WI38 (cell line): ENCODE measurements around the gene TMEM11.
A peak's percentile ranks its signal among the peaks of the same experiment; 100 is the strongest.

ENCODE experiments used
- H3K4me3 ChIP-seq: 2 replicates; pipeline ENCODE4 v1.5.1; 2011; ENCODE audit warnings: low read depth, mild to moderate bottlenecking, control low read depth, low read length
- TF ChIP-seq, protein P1 (sequence below): IDR thresholded peaks from 2 replicates; pipeline ENCODE4 v1.5.1; 2012; ENCODE audit warnings: low read depth, mild to moderate bottlenecking, control low read depth, low read length

TMEM11 gene

DNA sequence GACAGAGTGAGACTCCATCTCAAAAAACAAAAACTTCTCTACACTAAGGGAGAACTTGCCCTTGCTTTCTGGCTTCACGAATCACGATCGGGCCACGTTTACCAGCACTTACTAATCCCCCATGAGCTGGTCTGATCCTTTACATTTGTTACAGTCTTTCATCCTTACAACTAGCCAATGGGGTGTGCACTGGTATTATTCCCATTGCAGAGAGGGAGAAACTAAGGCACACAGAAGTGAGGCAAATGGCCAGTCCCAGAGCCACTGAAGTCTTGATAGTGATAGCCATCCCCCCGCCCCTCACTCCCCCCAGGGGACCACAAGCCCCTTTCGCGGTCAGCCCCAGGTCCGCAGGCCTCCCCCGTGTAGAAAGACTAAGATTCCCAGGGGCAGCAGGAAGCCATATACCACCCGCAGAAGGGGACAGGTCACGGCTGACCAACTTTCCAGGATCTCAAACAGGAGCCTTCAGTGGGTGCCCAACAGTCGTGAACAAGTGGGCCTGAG is 38.4 kb upstream of the TMEM11 start:
- TF ChIP-seq, protein P1, sequence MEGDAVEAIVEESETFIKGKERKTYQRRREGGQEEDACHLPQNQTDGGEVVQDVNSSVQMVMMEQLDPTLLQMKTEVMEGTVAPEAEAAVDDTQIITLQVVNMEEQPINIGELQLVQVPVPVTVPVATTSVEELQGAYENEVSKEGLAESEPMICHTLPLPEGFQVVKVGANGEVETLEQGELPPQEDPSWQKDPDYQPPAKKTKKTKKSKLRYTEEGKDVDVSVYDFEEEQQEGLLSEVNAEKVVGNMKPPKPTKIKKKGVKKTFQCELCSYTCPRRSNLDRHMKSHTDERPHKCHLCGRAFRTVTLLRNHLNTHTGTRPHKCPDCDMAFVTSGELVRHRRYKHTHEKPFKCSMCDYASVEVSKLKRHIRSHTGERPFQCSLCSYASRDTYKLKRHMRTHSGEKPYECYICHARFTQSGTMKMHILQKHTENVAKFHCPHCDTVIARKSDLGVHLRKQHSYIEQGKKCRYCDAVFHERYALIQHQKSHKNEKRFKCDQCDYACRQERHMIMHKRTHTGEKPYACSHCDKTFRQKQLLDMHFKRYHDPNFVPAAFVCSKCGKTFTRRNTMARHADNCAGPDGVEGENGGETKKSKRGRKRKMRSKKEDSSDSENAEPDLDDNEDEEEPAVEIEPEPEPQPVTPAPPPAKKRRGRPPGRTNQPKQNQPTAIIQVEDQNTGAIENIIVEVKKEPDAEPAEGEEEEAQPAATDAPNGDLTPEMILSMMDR: no peak
- H3K4me3 ChIP-seq: peak overlapping the region; percentile 62

GRCh38 chr17:21251337-21252010 is 37.5 kb upstream of the TMEM11 start:
- H3K4me3 ChIP-seq: no peak overlapping the region
- TF ChIP-seq, protein P1: no peak

- TF ChIP-seq, protein P1: no peak
- no peak overlapping the region for H3K4me3 ChIP-seq
Measured at GRCh38 chr17:21250854-21251253, 36.9 kb upstream of the TMEM11 start.

GRCh38 chr17:21249920-21250703 is 36.2 kb upstream of the TMEM11 start:
- no peak overlapping the region for H3K4me3 ChIP-seq
- TF ChIP-seq, protein P1: no peak

DNA sequence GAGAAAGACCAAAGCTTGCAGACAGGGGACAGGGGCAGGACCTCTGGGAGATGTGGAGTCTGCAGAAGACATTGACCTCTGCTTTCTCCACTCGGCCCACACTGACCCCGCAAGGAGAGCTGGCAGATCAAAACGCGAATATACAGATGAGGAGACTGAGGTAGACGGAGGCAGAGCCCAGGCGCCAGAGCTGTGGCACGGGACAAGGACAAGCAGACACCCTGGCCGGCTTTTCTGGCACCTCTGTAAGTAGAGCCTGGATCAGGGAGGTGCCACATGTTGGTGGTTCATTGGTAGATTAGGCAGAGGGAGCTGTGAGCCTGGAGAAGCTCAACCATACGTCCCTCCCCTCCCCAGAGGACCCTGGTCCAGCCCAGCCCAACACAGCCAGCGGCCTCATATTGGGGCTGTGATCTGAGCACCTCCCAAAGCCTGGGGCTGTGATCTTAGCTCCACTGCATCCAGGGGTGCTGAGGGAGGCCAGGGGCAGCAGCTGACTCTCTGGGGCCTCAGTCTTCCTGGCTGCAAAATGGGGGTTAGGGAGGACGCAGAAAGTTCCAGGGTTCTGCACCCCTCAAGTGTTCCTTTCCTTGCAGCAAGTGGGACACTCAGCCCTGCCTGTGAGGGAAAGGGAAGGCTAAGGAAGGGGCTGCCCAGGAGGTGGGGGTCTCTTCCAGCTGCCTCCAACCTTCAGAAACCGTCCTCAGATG is 35.3 kb upstream of the TMEM11 start:
- TF ChIP-seq, protein P1: no peak
- no peak overlapping the region for H3K4me3 ChIP-seq

- H3K4me3 ChIP-seq: no peak overlapping the region
- TF ChIP-seq, protein P1: no peak
Measured at GRCh38 chr17:21248500-21248899, 34.5 kb upstream of the TMEM11 start.
